Peyer's patch (tissue), 4 donors: ENCODE results near the gene SUPT3H.

Source experiments
- POLR2A ChIP-seq, 2 donors: fragments of 450-650 bp; IDR thresholded peaks; one replicate each; pipeline ENCODE4 v1.5.1; 2017; ENCODE audit warnings: antibody characterized with exemption in 2 of 2, mild to moderate bottlenecking in 2 of 2, moderate library complexity in 2 of 2
- TF ChIP-seq, protein P1 (sequence below), 6 experiments: fragments of 450-650 bp in 4 of 6; fragments of 200-600 bp in 2 of 6; sonication (generic) in 1 of 6; IDR thresholded peaks; one replicate each; pipeline ENCODE4 v1.5.1; 2017 to 2019; ENCODE audit warnings: antibody characterized with exemption in 6 of 6, mild to moderate bottlenecking in 3 of 6, moderate library complexity in 1 of 6

- TF ChIP-seq POLR2A (IDR thresholded peaks at IDR 0.05), result no peak
- TF ChIP-seq, protein P1, sequence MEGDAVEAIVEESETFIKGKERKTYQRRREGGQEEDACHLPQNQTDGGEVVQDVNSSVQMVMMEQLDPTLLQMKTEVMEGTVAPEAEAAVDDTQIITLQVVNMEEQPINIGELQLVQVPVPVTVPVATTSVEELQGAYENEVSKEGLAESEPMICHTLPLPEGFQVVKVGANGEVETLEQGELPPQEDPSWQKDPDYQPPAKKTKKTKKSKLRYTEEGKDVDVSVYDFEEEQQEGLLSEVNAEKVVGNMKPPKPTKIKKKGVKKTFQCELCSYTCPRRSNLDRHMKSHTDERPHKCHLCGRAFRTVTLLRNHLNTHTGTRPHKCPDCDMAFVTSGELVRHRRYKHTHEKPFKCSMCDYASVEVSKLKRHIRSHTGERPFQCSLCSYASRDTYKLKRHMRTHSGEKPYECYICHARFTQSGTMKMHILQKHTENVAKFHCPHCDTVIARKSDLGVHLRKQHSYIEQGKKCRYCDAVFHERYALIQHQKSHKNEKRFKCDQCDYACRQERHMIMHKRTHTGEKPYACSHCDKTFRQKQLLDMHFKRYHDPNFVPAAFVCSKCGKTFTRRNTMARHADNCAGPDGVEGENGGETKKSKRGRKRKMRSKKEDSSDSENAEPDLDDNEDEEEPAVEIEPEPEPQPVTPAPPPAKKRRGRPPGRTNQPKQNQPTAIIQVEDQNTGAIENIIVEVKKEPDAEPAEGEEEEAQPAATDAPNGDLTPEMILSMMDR (IDR thresholded peaks at IDR 0.05), result no peak
These were observed 72.2 kb downstream of the SUPT3H start for GRCh38 chr6:45305546-45305945.
